RPMI8226 (cell line): Measurements from ENCODE around the gene PDF.

Experiments
- DNase-seq: peaks from one replicate; pipeline ENCODE4 v3.0.0-alpha.2; 2015

Gene PDF

DNA sequence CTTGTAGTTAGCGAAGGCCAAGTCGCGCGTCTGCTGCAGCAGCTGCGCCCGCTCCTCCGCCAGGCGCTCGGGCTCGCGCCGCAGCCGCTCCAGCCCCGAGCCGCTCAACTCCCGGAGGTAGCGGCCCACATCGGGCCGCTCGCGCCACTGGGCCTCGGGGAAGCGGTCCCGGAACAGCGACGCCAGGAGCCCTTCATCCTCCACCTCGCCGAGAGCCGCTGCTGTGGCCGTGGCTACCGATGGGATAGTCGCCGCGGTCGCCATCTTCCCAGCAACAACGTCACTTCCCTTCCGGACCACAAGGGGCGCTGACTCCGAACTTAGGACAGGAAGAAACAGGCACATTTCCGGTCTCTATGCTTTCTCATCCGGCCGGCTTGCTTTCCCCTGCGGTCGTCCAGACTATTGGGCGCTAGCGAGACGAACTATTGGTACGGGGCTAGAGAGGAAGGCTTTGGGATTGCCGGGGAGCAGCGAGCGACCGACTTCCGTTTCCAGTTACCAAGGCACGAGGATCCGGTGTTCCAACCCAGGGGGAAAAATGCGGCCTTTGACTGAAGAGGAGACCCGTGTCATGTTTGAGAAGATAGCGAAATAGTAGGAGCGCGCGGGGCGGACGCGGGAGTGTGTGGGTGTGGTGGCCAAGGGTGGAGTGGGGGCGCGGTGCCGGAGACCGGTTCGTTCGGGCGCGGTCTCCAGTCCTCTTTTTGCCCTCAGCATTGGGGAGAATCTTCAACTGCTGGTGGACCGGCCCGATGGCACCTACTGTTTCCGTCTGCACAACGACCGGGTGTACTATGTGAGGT is 9.1 kb upstream of the PDF start, which contains the start of the genes COG8 and NIP7:
Gene COG8, minus strand, starts transcription at position 276 of the 806 bp plus-strand sequence. Its CDS starts 12 bp downstream, at position 264.
Gene NIP7, plus strand, starts transcription at position 484 of the 806 bp plus-strand sequence. Its CDS starts 58 bp downstream, at position 542.
- peak; percentile 99 for DNase-seq

DNA sequence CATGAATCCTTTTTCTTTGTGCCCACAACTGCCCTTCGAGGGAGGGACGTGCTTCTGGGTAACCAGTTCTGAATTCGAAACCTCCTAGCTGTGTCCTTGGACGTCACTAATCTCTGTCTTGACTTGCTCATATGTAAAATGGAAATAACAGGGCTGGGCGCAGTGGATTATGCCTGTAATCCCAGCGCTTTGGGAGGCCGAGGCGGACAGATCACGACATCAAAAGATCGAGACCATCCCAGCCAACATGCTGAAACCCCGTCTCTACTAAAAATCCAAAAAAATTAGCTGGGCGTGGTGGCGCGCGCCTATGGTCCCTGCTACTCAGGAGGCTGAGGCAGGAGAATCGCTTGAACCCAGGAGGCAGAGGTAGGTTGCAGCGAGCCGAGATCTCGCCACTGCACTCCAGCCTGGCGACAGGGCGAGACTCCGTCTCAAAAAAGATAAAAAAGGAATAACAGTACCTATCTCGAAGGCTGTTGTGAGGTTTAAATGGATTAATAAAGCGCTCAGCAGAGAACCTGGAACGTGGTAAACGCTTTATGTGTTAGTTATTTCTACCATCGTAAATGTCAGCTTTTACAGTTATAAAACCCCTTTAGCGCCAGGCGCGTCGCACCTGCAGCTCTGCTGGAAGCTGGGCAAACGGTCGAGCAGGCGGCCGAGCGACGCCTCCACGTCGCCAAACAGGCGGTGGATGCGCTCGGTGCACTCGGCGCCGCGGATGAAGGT is 8.3 kb upstream of the PDF start:
- no peak for DNase-seq

DNA sequence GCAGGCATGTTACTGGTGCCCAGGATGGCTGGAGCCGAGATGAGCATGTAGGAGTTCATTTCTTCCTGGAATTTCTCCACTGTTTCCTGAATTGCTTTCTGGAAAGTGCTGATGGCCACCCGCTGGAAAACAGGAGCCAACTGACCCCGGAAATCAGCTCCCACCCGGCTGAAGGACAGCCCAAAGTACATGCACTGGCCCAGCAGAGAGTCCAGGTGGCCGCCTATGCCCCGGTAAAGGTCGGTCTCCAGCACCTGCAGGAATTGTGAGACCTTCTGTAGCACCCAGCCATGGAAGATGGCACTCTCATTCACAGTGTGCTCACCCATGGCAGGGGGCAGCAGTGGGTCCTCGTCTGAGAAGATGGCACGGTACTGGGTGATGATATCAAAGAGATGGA is 4.3 kb upstream of the PDF start:
- no peak for DNase-seq

DNA sequence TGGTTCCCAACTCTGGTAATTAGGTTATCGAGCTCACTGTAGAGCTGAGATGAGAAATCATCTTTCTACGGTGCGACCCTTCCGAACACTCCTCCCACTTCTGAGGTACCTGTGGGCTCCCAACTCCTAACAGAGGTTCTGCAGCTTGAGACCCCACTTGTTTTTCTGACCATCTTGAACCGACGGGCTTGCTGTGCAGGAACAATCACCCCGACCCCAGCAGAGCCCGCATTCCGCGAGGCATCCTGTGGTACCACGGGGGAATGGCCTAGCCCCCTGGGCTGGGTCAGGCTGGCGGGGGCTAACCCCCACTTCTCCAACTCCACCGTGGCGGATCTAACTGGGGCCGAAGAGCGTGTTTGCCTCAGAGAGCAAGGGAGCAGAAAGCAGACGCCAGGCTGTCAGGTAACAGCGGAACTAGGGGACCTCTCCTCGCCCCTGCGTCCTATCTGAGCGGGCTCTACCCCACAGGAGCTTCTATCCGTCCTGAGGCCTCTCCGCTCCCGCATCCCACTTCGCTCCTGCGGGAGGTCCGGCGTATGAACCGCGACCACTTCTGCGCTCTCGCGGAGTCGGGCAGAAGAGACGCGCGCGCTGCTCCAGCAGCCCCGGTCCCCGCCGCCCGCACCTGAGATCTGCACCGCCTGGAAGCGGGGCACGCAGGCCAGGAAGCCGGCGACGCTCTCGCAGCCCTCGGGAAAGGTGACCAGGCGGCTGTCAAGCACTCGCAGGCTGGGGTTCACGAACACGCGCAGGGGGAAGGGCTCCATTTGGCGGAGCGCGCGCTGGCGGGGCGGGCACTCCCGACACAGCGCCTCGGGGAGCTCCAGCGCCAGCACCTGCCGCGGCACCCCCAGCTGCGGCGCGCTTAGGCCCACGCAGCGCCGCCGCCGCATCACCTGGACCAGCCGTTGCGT is 761 bp downstream of the PDF start:
- DNase-seq, result peak; percentile 64

DNA sequence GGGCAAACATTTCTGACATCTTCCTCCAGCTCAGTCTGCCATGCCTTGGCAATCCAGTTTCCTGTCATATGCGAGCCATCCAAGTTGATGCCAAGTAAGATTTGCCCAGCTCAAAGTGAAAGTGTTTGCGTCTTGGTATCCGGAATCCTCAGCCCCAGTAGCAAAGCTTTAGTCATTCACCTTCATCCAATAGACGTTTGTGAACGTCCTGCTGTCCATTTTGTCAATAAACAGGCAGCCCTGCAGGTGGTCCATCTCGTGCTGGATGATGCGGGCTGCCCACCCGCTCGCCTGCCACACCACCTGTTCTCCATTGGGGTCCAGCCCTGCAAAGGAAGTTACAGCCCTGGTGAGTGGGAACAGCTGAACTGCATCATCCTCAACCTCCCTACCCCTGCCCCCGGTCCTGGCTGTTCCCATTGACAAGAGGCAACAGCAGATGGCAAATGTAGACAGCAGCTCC is 1.5 kb downstream of the PDF start:
- DNase-seq, result peak; percentile 45

DNA sequence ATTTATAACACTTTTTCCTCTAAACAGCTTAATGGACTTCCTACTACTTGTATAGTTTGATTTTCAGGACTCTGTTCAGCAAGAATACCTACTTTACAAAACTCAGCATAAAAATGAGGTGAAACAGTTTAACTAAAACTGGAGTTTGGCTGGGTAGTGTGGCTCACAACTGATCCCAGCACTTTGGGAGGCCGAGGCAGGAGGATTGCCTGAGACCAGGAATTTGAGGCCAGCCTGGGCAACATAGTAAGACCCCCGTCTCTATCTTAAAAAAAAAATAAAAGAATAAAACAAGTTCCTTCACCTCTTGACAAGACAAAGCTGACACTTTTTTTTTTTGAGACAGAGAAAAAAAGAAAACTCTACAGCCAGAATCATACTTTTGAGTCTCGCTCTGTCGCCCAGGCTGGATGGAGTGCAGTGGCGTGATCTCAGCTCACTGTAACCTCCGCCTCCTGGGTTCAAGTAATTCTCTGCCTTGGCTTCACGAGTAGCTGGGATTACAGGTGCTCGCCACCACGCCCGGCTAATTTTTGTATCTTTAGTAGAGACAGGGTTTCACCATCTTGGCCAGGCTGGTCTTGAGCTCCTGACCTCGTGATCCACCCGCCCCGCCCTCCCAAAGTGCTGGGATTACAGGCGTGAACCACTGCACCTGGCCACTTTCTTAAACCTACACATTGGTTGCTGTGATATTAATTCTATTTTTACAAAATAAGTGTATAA is 2.6 kb downstream of the PDF start:
- DNase-seq, result no peak

DNA sequence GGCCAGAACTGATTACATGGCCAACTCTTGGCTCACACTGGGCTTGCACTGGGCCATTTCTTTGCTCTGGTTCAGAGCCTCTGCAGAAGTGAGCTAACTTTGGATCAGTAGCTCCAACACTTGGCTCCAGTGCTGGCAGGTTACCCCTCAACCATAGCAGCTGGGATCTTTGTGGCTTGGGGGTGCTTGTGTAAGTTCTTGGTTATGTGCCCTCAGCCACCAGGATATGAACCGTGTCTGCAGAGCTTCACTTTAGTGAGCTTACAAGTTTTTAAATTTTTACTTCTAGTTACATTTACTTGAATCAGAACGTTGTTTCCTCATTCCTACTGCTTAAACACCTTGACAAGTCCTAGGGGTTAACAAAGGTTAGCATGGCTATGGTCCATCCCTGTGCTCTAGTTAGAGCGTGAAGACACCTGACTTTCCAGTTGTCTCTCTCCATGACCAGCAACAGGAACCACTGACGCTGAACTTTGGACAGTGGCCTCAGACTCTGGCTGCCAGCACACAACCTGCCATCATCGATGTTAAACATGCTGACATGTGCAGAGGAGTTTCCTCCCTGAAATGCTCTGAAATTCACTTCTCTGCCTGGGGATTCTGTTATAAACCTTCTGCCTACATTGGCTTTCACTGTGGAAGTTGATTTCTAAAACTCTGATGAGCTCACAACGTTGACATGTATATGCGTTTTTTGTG is 4.1 kb downstream of the PDF start:
- peak; percentile 41 for DNase-seq

DNA sequence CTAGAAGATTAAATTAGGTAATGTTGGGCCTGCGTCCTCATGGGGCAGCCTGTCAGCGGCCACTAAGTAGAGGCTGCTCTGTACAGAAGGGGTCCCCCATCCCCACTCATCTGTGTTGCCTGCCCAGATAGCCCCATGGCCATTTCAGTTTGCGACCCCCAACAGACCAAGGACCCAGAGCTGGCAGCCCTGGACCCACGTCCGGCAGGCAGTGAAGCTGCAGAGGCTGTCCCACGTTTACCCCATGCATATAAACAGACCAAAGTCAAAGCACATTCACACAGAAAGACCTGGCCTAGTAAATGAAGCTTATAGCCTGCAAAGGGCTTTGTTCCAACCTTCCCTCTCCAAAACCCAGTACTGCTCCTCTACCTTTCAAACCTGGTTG is 4.6 kb downstream of the PDF start:
- no peak for DNase-seq

DNA sequence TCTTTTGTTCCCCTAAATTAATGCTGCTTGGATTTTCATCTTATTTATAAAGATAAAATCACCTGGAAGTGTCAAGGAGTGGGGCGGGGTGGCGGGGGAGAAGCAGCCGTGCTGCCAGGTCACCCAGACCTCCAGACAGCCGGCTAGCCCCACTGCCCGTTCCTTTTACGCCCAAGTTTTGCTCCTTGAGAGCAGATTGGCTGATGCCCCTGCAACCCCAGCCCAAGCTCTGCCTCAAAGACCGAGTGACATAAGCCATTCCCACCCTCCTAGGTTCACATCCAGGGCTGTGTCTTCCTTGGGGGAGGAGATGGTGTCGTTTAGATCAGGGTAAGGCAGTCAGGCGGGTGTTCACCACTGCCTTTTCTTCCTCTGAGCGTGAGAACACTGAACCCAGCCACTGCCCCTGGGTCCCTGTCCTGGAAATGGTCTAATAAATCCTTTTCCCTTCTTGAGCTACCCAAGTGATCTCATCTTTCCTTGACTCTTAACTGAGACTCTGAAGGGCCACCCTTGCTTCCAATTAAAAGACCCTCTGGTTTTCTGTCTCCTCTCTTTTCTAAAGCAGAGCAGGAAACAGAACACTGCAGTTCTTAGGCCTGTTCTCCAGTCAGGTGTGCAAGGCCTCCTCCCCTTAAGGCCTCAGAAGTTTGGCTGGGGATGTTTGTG is 5.7 kb downstream of the PDF start:
- no peak for DNase-seq

DNA sequence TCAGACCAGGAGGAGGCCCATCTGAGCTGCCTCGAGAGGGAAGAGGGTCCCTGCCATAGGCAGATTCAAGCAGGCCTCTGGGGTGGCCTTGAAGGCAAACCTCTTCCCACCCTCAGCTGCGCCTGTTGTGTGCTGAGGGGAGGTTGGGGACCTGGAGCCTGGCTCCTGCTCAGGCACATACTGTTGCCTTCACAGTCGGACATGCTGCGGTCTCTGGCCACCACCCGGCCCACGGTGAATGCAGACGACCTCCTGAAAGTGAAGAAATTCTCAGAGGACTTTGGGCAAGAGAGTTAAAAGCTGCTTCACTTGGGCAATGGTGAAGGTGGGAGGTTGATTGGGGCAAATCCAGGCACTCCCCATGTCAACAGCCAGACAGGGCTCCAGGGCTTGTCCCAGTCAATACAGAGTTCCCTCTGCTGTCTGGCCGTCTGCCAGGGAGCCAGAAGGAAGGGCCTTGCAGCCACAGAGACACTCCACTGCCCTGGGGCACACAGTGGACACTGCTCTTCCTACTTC is 6.3 kb downstream of the PDF start:
- no peak for DNase-seq

DNA sequence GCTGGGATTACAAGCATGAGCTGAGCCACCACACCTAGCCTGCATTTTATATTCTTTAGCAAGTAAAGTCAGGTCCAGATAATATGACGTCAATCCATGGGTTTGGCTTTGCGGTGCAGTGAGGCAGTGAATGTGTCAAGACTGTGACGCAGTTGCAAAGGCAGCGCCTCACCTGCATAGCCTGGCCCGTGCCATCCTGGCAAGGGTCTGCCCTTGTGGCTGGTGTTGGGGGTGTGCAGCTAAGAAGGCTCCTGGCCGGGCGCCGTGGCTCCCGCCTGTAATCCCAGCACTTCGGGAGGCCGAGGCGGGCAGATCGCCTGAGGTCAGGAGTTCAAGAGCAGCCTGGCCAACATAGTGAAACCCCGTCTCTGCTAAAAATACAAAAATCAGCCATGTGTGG is 7.0 kb downstream of the PDF start:
- DNase-seq, result no peak

DNA sequence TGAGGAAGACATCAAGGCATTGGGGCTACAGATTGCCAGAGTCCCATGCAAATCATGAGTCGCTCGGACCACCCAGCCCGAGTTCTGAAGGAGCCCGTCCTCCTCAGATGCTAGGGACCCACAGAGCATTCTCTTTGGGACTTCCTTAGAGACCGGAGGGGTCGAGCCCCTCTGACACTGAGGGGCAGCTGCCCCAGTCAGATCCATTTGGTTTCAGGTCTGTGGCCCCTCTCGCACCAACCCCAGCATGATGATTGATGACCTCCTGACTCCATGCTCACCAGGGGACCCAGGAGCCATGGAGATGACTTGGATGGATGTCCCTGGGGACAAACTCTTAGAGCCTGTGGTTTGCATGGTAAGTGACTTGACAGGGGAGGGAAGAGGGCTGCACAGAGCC is 8.0 kb downstream of the PDF start:
- DNase-seq, result no peak

DNA sequence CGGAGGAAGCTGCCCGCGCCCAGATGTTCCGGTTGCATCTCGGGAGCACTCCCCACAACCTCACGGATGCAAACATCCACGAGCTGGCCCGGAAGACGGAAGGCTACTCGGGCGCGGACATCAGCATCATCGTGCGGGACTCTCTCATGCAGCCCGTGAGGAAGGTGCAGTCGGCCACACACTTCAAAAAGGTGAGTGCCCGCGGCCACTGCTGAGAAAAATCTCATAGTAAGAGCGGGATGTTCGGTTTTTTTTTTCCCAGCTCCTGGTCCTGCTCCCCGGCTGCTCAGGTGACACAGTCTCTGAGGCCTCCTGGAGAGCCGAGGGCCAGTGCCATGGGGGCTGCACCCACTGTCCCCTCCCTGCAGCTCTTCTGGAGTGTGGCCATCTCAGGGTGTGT is 9.3 kb downstream of the PDF start:
- no peak for DNase-seq

DNA sequence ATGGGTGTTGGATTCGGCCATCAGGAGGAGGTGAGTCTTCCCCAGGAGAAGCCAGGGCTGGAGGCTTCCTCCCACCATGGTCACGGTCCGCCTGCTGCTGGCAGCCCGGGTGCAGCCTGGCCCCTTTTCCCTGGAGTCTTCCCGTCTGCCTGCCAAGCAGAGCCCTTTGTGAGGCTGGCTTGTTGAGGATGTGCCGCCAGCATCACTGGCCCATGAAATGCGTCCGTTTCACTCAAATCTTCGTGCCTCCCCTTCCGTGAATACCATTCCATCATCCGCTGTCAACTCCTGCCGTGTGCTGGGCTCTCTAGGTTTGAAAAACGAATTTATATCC is 9.7 kb downstream of the PDF start:
- no peak for DNase-seq

DNA sequence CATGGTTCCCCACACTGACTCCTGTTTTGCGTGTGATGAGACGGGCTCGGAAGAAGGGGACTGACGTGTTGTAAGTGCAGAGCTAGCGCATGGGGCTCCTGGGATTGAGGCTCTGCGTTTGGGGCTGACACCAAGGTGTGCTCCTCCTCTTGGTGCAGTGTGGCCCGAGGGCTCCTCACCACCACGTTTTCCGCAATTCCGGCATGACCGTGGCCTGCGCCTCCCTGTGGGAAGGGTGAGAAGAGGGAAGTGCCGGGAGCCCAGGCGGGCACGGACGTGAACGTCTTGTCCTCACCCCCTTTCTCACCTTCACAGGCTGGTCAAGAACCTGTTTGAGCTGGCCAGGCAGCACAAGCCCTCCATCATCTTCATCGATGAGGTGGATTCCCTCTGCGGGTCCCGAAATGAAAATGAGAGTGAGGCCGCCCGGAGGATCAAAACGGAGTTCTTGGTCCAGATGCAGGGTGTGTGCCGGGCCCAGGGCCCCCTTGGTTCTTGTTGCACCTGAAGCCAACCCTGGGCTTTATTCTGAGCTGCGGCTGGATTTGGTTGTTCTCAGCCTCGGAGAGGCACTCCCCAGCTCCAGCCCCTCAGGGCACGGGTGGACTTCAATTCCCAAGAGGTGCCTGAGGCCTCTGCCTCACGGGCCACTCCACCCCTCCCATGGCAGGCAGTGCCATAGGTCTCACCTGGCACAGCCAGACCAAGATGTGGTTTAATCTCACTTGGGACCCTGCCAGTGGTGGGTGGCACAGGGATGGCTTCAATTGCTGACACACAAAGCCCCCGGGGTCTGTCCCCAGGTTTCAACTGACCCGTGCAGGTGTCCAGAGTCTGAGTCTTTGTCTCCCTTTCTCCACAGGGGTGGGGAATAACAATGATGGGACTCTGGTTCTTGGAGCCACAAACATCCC is 10.3 kb downstream of the PDF start:
- DNase-seq, result no peak

DNA sequence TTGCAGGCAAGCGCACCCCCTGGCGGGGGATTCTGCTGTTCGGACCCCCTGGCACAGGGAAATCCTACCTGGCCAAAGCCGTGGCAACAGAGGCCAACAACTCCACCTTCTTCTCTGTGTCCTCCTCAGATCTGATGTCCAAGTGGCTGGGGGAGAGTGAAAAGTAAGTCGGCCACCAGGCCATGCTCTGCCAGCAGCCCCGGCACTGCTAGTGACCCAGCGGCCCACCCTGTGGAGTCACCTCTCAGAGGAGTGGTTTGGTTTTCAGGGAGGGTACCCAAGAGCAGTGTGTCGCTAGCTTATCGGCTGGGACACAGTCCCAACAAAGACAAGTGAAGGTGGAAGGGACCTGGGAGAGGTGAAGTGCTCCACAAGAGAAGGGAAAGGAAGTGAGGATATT is 11.0 kb downstream of the PDF start:
- DNase-seq, result no peak

DNA sequence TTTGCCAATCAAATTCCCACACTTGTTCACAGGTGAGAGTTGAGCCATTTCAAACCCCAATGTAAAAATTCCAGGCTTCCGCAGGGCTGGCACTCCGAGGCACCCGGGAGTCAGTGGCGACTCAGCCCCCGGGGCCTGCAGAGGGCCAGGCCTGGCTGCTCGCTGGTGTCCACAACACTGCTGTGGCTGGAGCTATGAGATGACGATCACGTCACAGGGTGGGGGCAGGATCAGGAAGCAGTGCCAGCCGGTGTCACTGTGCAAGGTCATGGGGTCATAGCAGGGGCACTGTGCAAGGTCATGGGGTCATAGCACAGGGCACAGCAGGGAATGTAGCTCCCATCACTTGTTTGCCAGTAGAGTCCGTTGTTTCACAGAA is 11.5 kb downstream of the PDF start:
- DNase-seq, result no peak

DNA sequence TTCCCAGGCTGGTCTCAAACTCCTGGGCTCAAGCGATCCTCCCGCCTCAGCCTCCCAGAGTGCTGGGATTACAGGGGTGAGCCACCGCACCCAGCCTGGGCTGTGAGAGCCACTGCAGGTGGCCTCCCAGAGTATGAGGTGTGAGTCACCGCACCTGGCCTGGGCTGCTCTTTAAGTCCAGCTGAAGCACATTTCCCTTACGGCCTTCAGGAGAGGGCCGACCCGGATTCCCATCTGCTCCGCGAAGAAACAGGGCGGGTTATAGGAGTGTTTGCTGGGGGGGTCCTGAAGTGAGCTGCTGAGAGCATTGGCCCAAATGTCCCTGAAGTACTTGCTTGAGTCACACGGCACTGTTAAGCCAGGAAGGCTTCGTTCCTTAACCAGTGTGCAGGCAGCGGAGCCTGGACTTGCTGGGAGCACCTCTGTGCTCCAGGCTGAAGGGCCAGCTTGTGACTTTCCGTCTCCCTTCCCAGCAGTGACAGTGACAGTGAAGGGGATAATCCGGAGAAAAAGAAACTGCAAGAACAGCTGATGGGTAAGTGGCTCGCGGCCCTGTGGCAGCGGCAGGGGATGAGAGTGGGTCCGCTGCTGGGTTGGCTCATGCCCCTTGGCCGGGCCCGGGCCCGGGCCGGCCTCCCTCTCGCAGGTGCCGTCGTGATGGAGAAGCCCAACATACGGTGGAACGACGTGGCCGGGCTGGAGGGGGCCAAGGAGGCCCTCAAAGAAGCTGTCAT is 12.0 kb downstream of the PDF start:
- DNase-seq, result no peak

DNA sequence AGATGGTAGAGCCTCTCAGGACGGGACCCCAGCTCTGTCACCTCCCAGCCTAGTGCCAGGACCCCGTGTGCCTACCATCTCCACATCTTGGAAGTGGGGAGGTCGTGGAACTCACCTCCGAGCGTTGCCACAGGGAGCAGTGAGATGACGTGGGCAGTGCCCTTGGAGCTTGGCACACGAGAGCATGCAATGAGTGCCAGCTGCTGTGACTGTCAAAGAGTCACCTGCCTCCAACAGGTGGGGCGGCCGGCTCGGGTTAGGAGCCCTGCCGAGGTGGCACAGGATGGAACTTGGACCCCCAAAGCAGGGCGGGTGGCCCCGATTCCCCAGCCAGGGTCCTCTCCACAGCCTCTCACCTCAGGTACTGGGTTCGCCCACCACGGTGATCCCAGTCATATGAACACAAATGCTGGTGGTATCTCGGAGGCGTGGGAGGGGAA is 13.8 kb downstream of the PDF start:
- DNase-seq, result no peak
